ENCODE results near the gene REELD1. TPM values are rescaled to one million over a fixed set of nuclear protein-coding genes. Genes with fewer than 3 reads are reported as not detected.

The REELD1 gene
- total RNA-seq, 1 experiment from 2014 or later: 0.74 TPM

DNA sequence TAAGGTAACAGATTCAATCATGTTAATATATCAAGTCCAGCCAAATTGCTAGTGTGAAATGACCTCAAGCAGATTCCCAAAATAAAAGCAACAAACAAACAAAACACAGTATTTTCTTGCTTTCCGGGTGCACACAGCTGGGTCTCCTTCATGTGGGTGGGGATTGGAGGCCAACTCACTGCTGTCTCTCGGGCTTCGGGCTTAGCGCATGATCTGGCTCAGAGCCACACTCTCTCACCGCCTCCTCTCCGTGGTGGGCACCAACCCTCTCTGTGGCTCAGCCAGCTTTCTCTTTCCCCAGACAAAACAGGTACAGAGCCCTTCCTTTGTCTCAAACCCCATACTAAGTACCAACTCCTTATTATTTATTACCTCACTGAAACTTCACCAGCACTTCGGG lies 2.9 kb upstream of the REELD1 start:
- DNase-seq (ENCODE audit: low read depth): no peak
- in situ Hi-C loops (cut with HindIII; ENCODE audit: low pct_unique_long_range_greater_than_20kb, low sequenced_read_pairs): no loop called here

DNA sequence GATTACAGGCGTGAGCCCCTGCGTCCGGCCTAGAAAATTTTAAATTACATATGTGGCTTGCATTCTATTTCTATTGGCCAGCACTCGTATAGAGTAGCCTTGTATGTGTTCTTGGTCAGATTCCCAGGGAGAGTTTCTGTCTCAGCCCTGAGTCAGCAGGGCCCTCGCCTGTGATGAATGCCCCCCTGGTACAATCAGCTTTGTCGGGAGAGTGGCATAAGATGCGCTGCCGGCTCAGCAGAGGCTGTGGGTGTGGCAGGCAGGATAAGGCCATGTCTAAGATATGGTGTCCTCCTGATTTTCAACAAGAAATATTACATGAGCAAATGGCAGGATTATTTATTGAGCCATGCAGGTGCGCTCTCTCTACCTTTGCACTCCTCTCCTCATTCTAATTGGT lies 1.6 kb upstream of the REELD1 start:
- no peak for DNase-seq (ENCODE audit: low read depth)

DNA sequence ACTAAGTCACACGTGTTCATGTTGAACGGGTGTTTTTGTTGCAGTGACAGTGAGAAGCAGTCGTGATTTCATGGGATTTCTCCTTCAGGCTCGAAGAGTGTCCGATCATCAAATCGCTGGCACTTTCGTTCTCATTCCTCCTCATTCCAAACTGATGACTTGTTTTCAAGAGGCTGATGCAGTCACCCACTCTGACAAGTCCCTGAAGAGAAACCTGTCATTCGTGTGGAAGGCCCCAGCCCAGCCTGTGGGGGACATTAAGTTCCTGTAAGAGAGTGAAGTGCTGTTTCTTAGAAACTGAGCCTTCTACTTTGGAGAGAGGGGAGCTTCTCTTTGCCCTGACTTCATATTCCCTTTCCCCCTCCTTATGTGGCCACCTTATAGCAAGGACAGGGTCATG lies 8.0 kb downstream of the REELD1 start:
- in situ Hi-C loops (cut with HindIII; ENCODE audit: low pct_unique_long_range_greater_than_20kb, low sequenced_read_pairs): no loop called here
- DNase-seq (ENCODE audit: low read depth): peak; percentile 20

More for the DNA sequence above, 1.6 kb upstream of the REELD1 start:
- in situ Hi-C loops (cut with HindIII; ENCODE audit: low pct_unique_long_range_greater_than_20kb, low sequenced_read_pairs): no loop called here

GRCh38 chr4:146224326-146224966 lies 10.1 kb downstream of the REELD1 start:
- DNase-seq (ENCODE audit: low read depth): no peak
- in situ Hi-C loops (cut with HindIII; ENCODE audit: low pct_unique_long_range_greater_than_20kb, low sequenced_read_pairs): no loop called here

DNA sequence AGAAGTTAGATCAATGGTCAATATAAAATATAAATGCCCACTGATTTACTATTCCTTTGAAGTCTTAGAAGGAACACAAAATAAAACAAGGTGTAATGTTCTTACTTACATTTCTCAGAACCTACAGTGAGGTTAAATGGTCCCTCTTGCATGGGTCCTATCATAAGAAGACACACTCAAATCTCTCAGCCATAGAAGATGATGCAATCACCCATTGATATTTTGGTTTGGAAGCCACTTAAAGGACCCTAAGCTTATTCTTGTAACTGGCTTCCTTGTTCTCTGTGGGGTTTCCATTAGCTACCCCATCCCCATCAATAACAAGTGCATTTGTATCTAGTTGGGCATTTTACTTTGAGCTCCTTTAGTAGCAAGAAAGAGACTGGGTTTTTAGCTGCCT lies 15.1 kb downstream of the REELD1 start:
- in situ Hi-C loops (cut with HindIII; ENCODE audit: low pct_unique_long_range_greater_than_20kb, low sequenced_read_pairs): no loop called here
- DNase-seq (ENCODE audit: low read depth): no peak

DNA sequence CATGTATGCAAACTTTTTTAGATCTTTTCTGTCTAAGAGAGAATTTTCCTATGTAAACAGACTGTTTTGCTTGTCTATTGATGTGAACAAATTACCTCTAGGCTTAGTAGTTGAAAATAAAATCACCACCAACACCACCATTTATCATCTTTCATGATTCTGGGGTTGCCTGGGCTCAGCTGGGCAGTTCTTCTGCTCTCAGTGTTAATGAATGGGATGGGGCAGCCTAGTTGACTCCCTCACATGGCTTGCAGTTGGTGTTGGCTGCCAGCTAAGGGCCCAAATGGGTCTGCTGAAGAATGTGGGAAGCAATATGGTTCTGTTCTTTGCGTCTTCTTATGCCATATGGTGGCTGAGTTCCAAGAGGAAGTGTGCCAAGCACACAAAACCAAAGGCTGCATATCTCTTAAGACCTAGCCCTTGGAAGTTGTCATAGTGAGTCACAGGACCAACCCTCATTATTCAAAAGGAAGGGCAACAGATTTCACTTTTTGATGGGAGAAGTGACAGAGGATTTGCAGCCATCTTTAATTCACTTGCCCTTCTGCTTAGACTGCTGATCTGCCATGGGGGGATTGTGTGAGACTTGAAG lies 17.9 kb downstream of the REELD1 start:
- in situ Hi-C loops (cut with HindIII; ENCODE audit: low pct_unique_long_range_greater_than_20kb, low sequenced_read_pairs): no loop called here
- no peak for DNase-seq (ENCODE audit: low read depth)

- in situ Hi-C loops (cut with HindIII; ENCODE audit: low pct_unique_long_range_greater_than_20kb, low sequenced_read_pairs): no loop called here
- DNase-seq (ENCODE audit: low read depth): no peak
Observed at GRCh38 chr4:146235654-146236177, 21.4 kb downstream of the REELD1 start.

- no peak for DNase-seq (ENCODE audit: low read depth)
- in situ Hi-C loops (cut with HindIII; ENCODE audit: low pct_unique_long_range_greater_than_20kb, low sequenced_read_pairs): no loop called here
Observed at GRCh38 chr4:146236216-146236615, 21.9 kb downstream of the REELD1 start.

GRCh38 chr4:146237092-146237491 lies 22.8 kb downstream of the REELD1 start:
- no peak for DNase-seq (ENCODE audit: low read depth)
- in situ Hi-C loops (cut with HindIII; ENCODE audit: low pct_unique_long_range_greater_than_20kb, low sequenced_read_pairs): no loop called here

DNA sequence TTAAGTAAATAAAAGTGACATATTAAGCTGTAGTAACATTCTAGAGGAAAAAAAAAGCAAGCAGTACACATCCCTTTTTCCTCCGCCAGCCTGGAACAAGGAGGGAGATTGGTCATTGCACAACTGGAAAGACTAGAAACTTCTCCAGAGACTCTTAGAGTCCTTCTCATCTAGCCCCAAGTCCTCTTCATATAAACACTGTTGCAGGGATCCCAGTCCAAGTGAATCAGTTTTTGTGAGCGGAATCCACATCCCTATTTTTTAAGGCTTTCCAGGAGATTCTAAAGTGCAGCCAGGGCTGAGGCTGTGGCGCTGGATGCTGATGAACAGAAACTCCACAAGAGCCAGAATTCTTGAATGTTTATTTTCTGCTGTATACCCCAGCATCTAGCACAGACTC lies 23.8 kb downstream of the REELD1 start:
- in situ Hi-C loops (cut with HindIII; ENCODE audit: low pct_unique_long_range_greater_than_20kb, low sequenced_read_pairs): no loop called here
- DNase-seq (ENCODE audit: low read depth): no peak

DNA sequence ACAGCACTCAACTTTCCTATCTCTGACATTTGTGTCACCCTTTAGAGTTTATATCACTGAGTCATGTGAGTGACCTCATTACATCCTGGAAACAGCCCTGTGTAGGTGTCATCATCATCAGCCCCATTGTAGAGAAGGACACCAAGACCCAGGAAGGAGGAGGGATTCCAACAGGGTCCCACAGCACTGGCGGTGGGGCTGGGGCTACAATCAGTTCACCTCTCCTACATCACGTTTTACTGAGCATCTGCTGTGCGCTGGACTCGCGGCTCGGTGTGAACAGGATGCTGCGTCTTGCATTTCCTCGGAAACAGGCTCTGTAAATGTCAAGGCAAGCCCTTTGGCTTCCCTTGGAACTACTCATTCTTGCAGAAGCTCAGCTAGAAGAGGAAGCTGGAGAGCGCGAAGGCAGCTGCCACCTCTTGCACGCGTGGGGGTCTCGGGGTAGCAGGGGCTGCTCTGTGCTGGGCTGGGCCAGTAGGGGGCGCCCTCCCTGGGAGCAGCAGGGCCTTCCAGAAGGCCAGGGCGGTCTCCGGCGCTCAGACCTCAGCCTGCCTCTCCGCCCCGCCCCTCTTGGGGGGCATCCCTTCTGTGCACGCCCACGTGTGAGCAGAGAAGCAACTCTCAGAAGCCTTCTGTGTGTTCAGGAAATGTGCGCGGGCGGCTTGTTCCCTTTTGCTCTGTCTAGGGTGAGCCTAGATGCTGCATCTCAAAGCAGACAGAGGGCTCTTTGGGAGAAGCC lies 29.0 kb downstream of the REELD1 start:
- DNase-seq (ENCODE audit: low read depth): no peak
- in situ Hi-C loops (cut with HindIII; ENCODE audit: low pct_unique_long_range_greater_than_20kb, low sequenced_read_pairs): no loop called here

GRCh38 chr4:146243883-146244277 lies 29.5 kb downstream of the REELD1 start:
- no peak for DNase-seq (ENCODE audit: low read depth)
- in situ Hi-C loops (cut with HindIII; ENCODE audit: low pct_unique_long_range_greater_than_20kb, low sequenced_read_pairs): no loop called here

GRCh38 chr4:146244496-146244895 lies 30.2 kb downstream of the REELD1 start:
- in situ Hi-C loops (cut with HindIII; ENCODE audit: low pct_unique_long_range_greater_than_20kb, low sequenced_read_pairs): no loop called here
- DNase-seq (ENCODE audit: low read depth): no peak

GRCh38 chr4:146245246-146245645 lies 30.9 kb downstream of the REELD1 start:
- in situ Hi-C loops (cut with HindIII; ENCODE audit: low pct_unique_long_range_greater_than_20kb, low sequenced_read_pairs): no loop called here
- peak; percentile 50 for DNase-seq (ENCODE audit: low read depth)

DNA sequence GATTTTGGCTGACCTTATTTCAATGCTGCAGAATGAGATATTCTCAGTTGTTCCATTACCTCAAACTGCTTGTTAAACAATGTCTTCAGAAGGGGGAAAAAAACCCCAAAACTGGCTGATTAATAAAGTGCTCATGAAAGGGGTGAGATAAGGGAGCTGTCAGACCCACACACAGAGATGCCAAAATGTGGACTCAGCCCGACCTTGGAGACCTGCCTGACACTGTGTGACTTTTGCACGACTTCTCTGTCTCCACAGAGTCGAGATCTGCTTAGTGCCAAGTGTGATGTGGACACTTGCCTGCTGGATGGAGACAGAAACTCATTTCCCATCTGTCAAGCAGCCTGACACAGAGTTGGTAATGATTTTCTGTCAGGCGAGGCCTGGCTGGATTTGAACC lies 31.5 kb downstream of the REELD1 start:
- in situ Hi-C loops (cut with HindIII; ENCODE audit: low pct_unique_long_range_greater_than_20kb, low sequenced_read_pairs): no loop called here
- no peak for DNase-seq (ENCODE audit: low read depth)

- no peak for DNase-seq (ENCODE audit: low read depth)
- in situ Hi-C loops (cut with HindIII; ENCODE audit: low pct_unique_long_range_greater_than_20kb, low sequenced_read_pairs): no loop called here
Observed at GRCh38 chr4:146246381-146246780, 32.0 kb downstream of the REELD1 start.

GRCh38 chr4:146247356-146247755 lies 33.0 kb downstream of the REELD1 start:
- in situ Hi-C loops (cut with HindIII; ENCODE audit: low pct_unique_long_range_greater_than_20kb, low sequenced_read_pairs): no loop called here
- DNase-seq (ENCODE audit: low read depth): no peak

DNA sequence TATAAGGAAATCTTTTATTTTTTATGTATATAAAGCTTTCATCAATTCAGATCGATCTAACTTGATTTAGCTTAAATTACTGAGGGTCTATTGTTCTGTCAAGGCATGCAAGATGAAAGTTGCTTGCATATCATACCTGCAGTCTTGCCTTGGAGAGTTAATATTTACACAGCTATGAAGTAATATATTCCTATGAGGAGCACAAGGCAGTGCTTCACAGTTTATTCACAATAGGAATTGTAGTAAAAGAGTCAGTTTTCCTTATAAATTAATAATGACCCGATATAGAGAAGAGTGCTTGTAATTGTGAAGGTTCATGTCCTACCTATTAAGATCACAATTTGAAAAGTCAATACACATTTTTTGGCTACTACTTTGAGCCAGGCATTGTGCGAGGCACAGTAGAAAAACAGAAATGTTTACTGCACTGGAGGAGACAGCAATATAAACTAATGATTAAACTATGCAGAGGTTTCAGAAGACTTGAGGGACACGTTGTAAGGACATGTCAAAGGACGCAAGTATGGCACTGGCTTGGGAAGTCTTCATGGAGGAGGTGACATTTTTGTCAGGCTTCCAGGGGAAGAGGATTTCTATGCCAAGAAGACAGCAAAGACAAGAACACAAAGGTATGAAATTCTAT lies 38.8 kb downstream of the REELD1 start:
- in situ Hi-C loops (cut with HindIII; ENCODE audit: low pct_unique_long_range_greater_than_20kb, low sequenced_read_pairs): no loop called here
- DNase-seq (ENCODE audit: low read depth): no peak

DNA sequence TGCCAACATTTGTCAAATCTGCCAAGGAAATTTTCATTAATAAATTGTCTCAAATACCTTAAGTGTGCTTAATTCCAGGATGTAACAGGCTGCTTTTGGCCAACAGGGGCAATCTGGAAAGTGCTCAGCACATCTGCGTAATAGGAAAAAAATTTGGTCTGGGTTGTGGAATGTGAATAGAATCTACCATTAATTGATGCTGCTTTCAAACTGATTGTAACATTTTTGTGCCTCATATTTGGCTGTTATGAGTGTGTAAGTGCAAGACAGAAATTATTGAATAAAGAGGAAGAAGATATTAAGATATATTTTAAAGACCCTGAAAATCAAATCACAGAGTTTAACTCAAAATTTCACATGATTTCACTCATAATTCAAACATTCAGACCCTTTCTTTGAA lies 41.1 kb downstream of the REELD1 start:
- in situ Hi-C loops (cut with HindIII; ENCODE audit: low pct_unique_long_range_greater_than_20kb, low sequenced_read_pairs): no loop called here

More for the DNA sequence above, 41.1 kb downstream of the REELD1 start:
- DNase-seq (ENCODE audit: low read depth): no peak
